Ovary (tissue), 3 donors: ENCODE measurements around the gene LRRTM3.

Experiments used
- CTCF ChIP-seq, 3 donors: fragments of 450-650 bp in 2 of 3; fragments of 200-600 bp in 1 of 3; IDR thresholded peaks; one replicate each; pipeline versions ENCODE4 v1.5.1 to v1.8.0; 2016 to 2022; ENCODE audit warnings: antibody characterized with exemption in 3 of 3, mild to moderate bottlenecking in 1 of 3
- EP300 ChIP-seq: sonication (generic); formaldehyde crosslinking; IDR thresholded peaks from one replicate; pipeline ENCODE4 v1.6.1; 2017; ENCODE audit warnings: antibody characterized with exemption
- POLR2A ChIP-seq: fragments of 450-650 bp; IDR thresholded peaks from one replicate; pipeline ENCODE4 v1.6.1; 2017; ENCODE audit warnings: antibody characterized with exemption, mild to moderate bottlenecking, moderate library complexity
- donor health status: DM: no; HTN: no; CAD: no.

GRCh38 chr10:66940965-66941364 lies 15.1 kb downstream of the LRRTM3 start:
- no peak for TF ChIP-seq CTCF (IDR thresholded peaks at IDR 0.05)
- TF ChIP-seq POLR2A, result no peak
- no peak for TF ChIP-seq EP300
